Immature natural killer cell (primary cell): ENCODE measurements around the gene TFIP11. TPM values are rescaled to one million over a fixed set of nuclear protein-coding genes. Genes with fewer than 3 reads are reported as not detected.

ENCODE experiments used
- DNase-seq, 3 donors: peaks; one replicate each; pipeline ENCODE4 v3.0.0; 2022; ENCODE audit warnings: mixed read lengths in 1 of 3
- H3K27ac Mint-ChIP-seq, 6 donors: one replicate each; pipeline ENCODE4 v1.8.0; 2020; ENCODE audit warnings: mixed read lengths in 6 of 6, mild to moderate bottlenecking in 5 of 6, inconsistent platforms in 4 of 6, moderate library complexity in 3 of 6
- H3K27me3 Mint-ChIP-seq, 3 donors: one replicate each; pipeline ENCODE4 v1.8.0; 2020 to 2021; ENCODE audit warnings: low read depth in 3 of 3, mild to moderate bottlenecking in 3 of 3, mixed read lengths in 3 of 3, moderate library complexity in 3 of 3, inconsistent platforms in 1 of 3
- H3K36me3 Mint-ChIP-seq, 3 donors: one replicate each; pipeline ENCODE4 v1.8.0; 2020; ENCODE audit warnings: mixed read lengths in 3 of 3, inconsistent platforms in 2 of 3, mild to moderate bottlenecking in 2 of 3
- H3K4me1 Mint-ChIP-seq, 2 donors: one replicate each; pipeline ENCODE4 v1.8.0; 2020; ENCODE audit warnings: inconsistent platforms in 2 of 2, mild to moderate bottlenecking in 2 of 2, mixed read lengths in 2 of 2, moderate library complexity in 1 of 2
- H3K4me3 Mint-ChIP-seq, 5 donors: one replicate each; pipeline ENCODE4 v1.8.0; 2020; ENCODE audit warnings: mild to moderate bottlenecking in 5 of 5, mixed read lengths in 5 of 5, inconsistent platforms in 3 of 5, moderate library complexity in 3 of 5
- H3K9me3 Mint-ChIP-seq, 6 donors: one replicate each; pipeline ENCODE4 v1.8.0; 2020; ENCODE audit warnings: mild to moderate bottlenecking in 6 of 6, mixed read lengths in 6 of 6, inconsistent platforms in 4 of 6, moderate library complexity in 3 of 6
- polyA plus RNA-seq, 3 donors: library from polyadenylated mRNA; unstranded; fragments of 300-500 nt; fragmentation: Illumina TruSeq; gene quantifications; one replicate each; pipeline ENCODE4 v1.2.3, GENCODE V29; 2021

TFIP11 gene
- polyA plus RNA-seq, 3 donors from 2014 or later: 16.3 to 59.9 (median 18.0) TPM

GRCh38 chr22:26443901-26444690 lies 68.2 kb downstream of the TFIP11 start:
- no peaks in the 10 kb centered on the region for H3K4me1 Mint-ChIP-seq
- no peak overlapping the region for H3K4me3 Mint-ChIP-seq
- DNase-seq: no peak
- peak overlapping the region in 1 of 6 donors; percentile 13 for H3K27ac Mint-ChIP-seq
- no peaks in the 10 kb centered on the region for H3K9me3 Mint-ChIP-seq
- peaks cover 0 to 4% (median 3%) of the 10 kb centered on the region in 3 donors for H3K36me3 Mint-ChIP-seq
- peaks cover 0 to 2% (median 0%) of the 10 kb centered on the region in 3 donors for H3K27me3 Mint-ChIP-seq

GRCh38 chr22:26442086-26442756 lies 70.1 kb downstream of the TFIP11 start:
- no peaks in the 10 kb centered on the region for H3K27me3 Mint-ChIP-seq
- H3K4me1 Mint-ChIP-seq: no peaks in the 10 kb centered on the region
- H3K36me3 Mint-ChIP-seq: peaks cover 0 to 3% (median under 1%) of the 10 kb centered on the region in 3 donors
- no peak overlapping the region for H3K27ac Mint-ChIP-seq
- no peak overlapping the region for H3K4me3 Mint-ChIP-seq
- H3K9me3 Mint-ChIP-seq: no peaks in the 10 kb centered on the region
- DNase-seq: no peak

Other genes starting within 250 kb of the TFIP11 start
- gene ASPHD2, start 83.2 kb downstream of the TFIP11 start, polyA plus RNA-seq: 1 to 10 TPM; 1.5 to 2.2 (median 1.8) TPM
- 10 to 100 TPM in 1 of 3 donors, 1 to 10 TPM in 2; 5.0 to 13.3 (median 8.2) TPM for gene HPS4, start 28.7 kb downstream of the TFIP11 start, polyA plus RNA-seq
- 10 to 100 TPM; 17.5 to 34.3 (median 27.6) TPM for gene SRRD, start 28.6 kb downstream of the TFIP11 start, polyA plus RNA-seq
- 100 to 1,000 TPM; 352 to 519 (median 512) TPM for gene TPST2, start 77.7 kb upstream of the TFIP11 start, polyA plus RNA-seq
- gene CRYBB1, start 105.6 kb upstream of the TFIP11 start, polyA plus RNA-seq: not detected
- under 1 TPM in 2 of 3 donors, not detected in 1; 0.46 to 0.95 TPM for gene CRYBA4, start 109.5 kb upstream of the TFIP11 start, polyA plus RNA-seq
- 1 to 10 TPM in 1 of 3 donors, not detected in 2; 2.2 TPM for gene MIAT, start 145.1 kb upstream of the TFIP11 start, polyA plus RNA-seq